ENCODE measurements around the gene LRRC57.
A peak's percentile ranks its signal among the peaks of the same experiment; 100 is the strongest.
"Not testable (repeated sequence)": the region's sequence is repeated elsewhere in the genome, so short reads cannot be mapped to it uniquely, and the experiment has no call there.

Gene LRRC57

GRCh38 chr15:42548249-42549031, at the start of gene LRRC57, which contains the start of gene HAUS2:
LRRC57 (minus strand) TSS chr15:42548793; CDS start chr15:42548434, 359 bp downstream.
HAUS2 (plus strand) TSS chr15:42548838; CDS start chr15:42548873, 35 bp downstream.
- peak; percentile 79 for DNase-seq (ENCODE audit: low read depth, low spot score)

GRCh38 chr15:42595626-42596240, 47.1 kb upstream of the LRRC57 start:
- DNase-seq (ENCODE audit: low read depth, low spot score), result no peak

GRCh38 chr15:42594095-42594494, 45.5 kb upstream of the LRRC57 start:
- DNase-seq (ENCODE audit: low read depth, low spot score), result no peak

GRCh38 chr15:42593143-42593542, 44.5 kb upstream of the LRRC57 start:
- DNase-seq (ENCODE audit: low read depth, low spot score), result no peak

GRCh38 chr15:42592716-42593115, 44.1 kb upstream of the LRRC57 start:
- DNase-seq (ENCODE audit: low read depth, low spot score), result no peak

- no peak for DNase-seq (ENCODE audit: low read depth, low spot score)
Observed at GRCh38 chr15:42591238-42591934, 42.8 kb upstream of the LRRC57 start.

GRCh38 chr15:42590619-42591237, 42.1 kb upstream of the LRRC57 start:
- DNase-seq (ENCODE audit: low read depth, low spot score), result no peak

- DNase-seq (ENCODE audit: low read depth, low spot score), result no peak
Observed at GRCh38 chr15:42584031-42584765, 35.6 kb upstream of the LRRC57 start.

- no peak for DNase-seq (ENCODE audit: low read depth, low spot score)
Observed at GRCh38 chr15:42582569-42583375, 34.2 kb upstream of the LRRC57 start.

- DNase-seq (ENCODE audit: low read depth, low spot score), result peak; percentile 51
Observed at GRCh38 chr15:42581272-42581730, 32.7 kb upstream of the LRRC57 start.

GRCh38 chr15:42578984-42579537, 30.5 kb upstream of the LRRC57 start:
- no peak for DNase-seq (ENCODE audit: low read depth, low spot score)

GRCh38 chr15:42577514-42578031, 29.0 kb upstream of the LRRC57 start:
- DNase-seq (ENCODE audit: low read depth, low spot score), result no peak

- DNase-seq (ENCODE audit: low read depth, low spot score), result no peak
Observed at GRCh38 chr15:42576776-42577175, 28.2 kb upstream of the LRRC57 start.

GRCh38 chr15:42576040-42576594, 27.5 kb upstream of the LRRC57 start:
- no peak for DNase-seq (ENCODE audit: low read depth, low spot score)

GRCh38 chr15:42575188-42576039, 26.8 kb upstream of the LRRC57 start, which contains the start of gene STARD9:
STARD9 (plus strand) TSS chr15:42575606; CDS start chr15:42575716, 110 bp downstream.
- peak; percentile 81 for DNase-seq (ENCODE audit: low read depth, low spot score)

- no peak for DNase-seq (ENCODE audit: low read depth, low spot score)
Observed at GRCh38 chr15:42558739-42559138, 10.1 kb upstream of the LRRC57 start.

- not testable (repeated sequence) for DNase-seq (ENCODE audit: low read depth, low spot score)
Observed at GRCh38 chr15:42556550-42557207, 8.1 kb upstream of the LRRC57 start.

- no peak for DNase-seq (ENCODE audit: low read depth, low spot score)
Observed at GRCh38 chr15:42553554-42553953, 5.0 kb upstream of the LRRC57 start.
